ENCODE results near the gene METTL8.

DNA sequence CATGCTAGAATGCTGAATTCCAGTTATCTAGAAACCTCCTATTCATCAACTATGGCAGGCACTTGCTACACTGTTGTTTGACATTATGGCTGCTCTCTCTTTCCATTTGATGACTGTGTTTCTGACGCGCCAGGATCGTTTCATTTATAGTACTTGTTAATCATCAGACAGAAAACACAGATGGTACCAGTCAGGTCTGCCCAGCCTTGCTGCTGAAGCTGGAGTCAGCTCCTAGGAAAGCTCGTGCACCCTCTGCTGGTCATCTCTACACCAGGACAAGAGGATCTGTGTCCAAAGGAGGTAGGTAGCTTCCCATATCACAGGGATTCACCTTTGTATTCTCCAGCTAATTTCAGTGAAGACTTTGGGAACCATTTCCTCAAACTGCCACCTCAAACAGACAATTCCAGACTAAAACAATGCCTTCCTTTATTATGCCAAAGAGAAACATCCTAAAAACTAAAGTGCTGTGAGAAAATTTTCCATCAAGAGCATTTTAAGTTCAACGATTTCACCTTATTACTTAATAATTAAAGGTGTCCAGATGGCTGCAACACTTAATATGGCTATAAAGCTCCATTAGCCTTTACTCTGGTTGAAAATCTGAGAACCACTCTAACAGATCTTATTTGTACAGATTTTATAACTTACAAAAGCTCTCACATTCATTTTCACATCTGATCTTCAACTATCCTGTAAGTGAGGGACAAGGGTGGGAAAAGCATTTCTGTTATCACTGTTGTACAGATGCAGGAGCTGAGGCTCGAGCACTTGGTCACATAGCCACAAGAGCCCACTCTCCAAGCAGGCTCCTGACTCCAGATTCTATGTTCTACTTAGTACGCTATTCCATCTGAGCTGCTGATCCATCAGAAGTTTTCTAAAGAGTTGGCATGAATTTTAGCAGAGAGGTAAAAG lies 17.5 kb downstream of the METTL8 start:
- TF ChIP-seq, protein P1, sequence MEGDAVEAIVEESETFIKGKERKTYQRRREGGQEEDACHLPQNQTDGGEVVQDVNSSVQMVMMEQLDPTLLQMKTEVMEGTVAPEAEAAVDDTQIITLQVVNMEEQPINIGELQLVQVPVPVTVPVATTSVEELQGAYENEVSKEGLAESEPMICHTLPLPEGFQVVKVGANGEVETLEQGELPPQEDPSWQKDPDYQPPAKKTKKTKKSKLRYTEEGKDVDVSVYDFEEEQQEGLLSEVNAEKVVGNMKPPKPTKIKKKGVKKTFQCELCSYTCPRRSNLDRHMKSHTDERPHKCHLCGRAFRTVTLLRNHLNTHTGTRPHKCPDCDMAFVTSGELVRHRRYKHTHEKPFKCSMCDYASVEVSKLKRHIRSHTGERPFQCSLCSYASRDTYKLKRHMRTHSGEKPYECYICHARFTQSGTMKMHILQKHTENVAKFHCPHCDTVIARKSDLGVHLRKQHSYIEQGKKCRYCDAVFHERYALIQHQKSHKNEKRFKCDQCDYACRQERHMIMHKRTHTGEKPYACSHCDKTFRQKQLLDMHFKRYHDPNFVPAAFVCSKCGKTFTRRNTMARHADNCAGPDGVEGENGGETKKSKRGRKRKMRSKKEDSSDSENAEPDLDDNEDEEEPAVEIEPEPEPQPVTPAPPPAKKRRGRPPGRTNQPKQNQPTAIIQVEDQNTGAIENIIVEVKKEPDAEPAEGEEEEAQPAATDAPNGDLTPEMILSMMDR (IDR thresholded peaks at IDR 0.05) = peak; percentile 71 to 89 (median 82)
- no peak for TF ChIP-seq POLR2A (IDR thresholded peaks at IDR 0.05)
